Ascending aorta (tissue), 2 donors: ENCODE data around the gene SLC24A3. TPM values are rescaled to one million over a fixed set of nuclear protein-coding genes. Genes with fewer than 3 reads are reported as not detected.
A peak's percentile ranks its signal among the peaks of the same experiment; 100 is the strongest.

ENCODE experiments used
- DNase-seq, 2 donors: peaks; one replicate each; pipeline ENCODE4 v3.0.0-alpha.2; 2019; ENCODE audit warnings: low spot score in 2 of 2
- H3K27ac ChIP-seq, 2 donors: fragments of 200-600 bp; sonication (generic); one replicate each; pipeline ENCODE4 v1.5.1; 2016 to 2017; ENCODE audit warnings: mild to moderate bottlenecking in 1 of 2
- H3K27me3 ChIP-seq: fragments of 200-600 bp; sonication (generic); one replicate; pipeline ENCODE4 v1.5.1; 2017
- H3K36me3 ChIP-seq, 2 donors: fragments of 200-600 bp; sonication (generic); one replicate each; pipeline ENCODE4 v1.5.1; 2016
- H3K4me1 ChIP-seq, 2 donors: fragments of 200-600 bp; sonication (generic); one replicate each; pipeline ENCODE4 v1.5.1; 2016 to 2017; ENCODE audit warnings: mild to moderate bottlenecking in 1 of 2
- H3K4me3 ChIP-seq, 2 donors: fragments of 200-600 bp; sonication (generic); one replicate each; pipeline ENCODE4 v1.5.1; 2016 to 2017; ENCODE audit warnings: mild to moderate bottlenecking in 1 of 2
- H3K9me3 ChIP-seq, 2 donors: fragments of 200-600 bp; sonication (generic); one replicate each; pipeline ENCODE4 v1.5.1; 2016
- CTCF ChIP-seq, 3 experiments: fragments of 200-600 bp in 2 of 3; fragments of 450-650 bp in 1 of 3; sonication (generic) in 2 of 3; IDR thresholded peaks; one replicate each; pipeline ENCODE4 v1.5.1; 2016 to 2019; ENCODE audit warnings: antibody characterized with exemption in 3 of 3, mild to moderate bottlenecking in 1 of 3, moderate library complexity in 1 of 3
- intact Hi-C: fragments of 100-400 bp; cut with DNase I; formaldehyde crosslinking; loops from one replicate; pipeline ENCODE4 v1.15.1; 2023
- total RNA-seq: library from RNA; depleted of rRNA; stranded (reverse); fragments of >200 nt; gene quantifications from one replicate; pipeline ENCODE4 v1.1.0, GENCODE V29; 2016

The SLC24A3 gene
- total RNA-seq, 1 donor from 2014 or later: 12.9 TPM

GRCh38 chr20:19252451-19253120 lies 40.1 kb downstream of the SLC24A3 start:
- Histone ChIP-seq H3K27me3 (no peaks in the 10 kb centered on the region), H3K4me3 (no peak overlapping the region), H3K9me3 (no peaks in the 10 kb centered on the region), H3K27ac (no peak overlapping the region), H3K36me3 (no peaks in the 10 kb centered on the region), H3K4me1 (no peaks in the 10 kb centered on the region)
- DNase-seq: peak in 1 of 2 donors; percentile 66
- TF ChIP-seq CTCF (IDR thresholded peaks at IDR 0.05): no peak
- intact Hi-C loops: no loop called here

GRCh38 chr20:19253316-19253715 lies 40.9 kb downstream of the SLC24A3 start:
- TF ChIP-seq CTCF (IDR thresholded peaks at IDR 0.05): no peak
- no peaks in the 10 kb centered on the region for H3K27me3 ChIP-seq
- no peaks in the 10 kb centered on the region for H3K4me1 ChIP-seq
- no peak overlapping the region for H3K27ac ChIP-seq
- intact Hi-C loops: no loop called here
- peak in 1 of 2 donors; percentile 24 for DNase-seq
- no peaks in the 10 kb centered on the region for H3K36me3 ChIP-seq
- no peaks in the 10 kb centered on the region for H3K9me3 ChIP-seq
- H3K4me3 ChIP-seq: no peak overlapping the region

- DNase-seq: peak in 1 of 2 donors; percentile 50
- H3K36me3 ChIP-seq: no peaks in the 10 kb centered on the region
- TF ChIP-seq CTCF (IDR thresholded peaks at IDR 0.05): no peak
- intact Hi-C loops: no loop called here
- no peaks in the 10 kb centered on the region for H3K9me3 ChIP-seq
- H3K4me3 ChIP-seq: no peak overlapping the region
- H3K27ac ChIP-seq: no peak overlapping the region
- no peaks in the 10 kb centered on the region for H3K4me1 ChIP-seq
- H3K27me3 ChIP-seq: no peaks in the 10 kb centered on the region
Observed at GRCh38 chr20:19253916-19254820, 41.7 kb downstream of the SLC24A3 start.

- Histone ChIP-seq H3K4me3 (no peak overlapping the region), H3K9me3 (no peaks in the 10 kb centered on the region), H3K27ac (no peak overlapping the region), H3K27me3 (no peaks in the 10 kb centered on the region), H3K4me1 (no peaks in the 10 kb centered on the region), H3K36me3 (no peaks in the 10 kb centered on the region)
- DNase-seq: peak in 1 of 2 donors; percentile 21
- no peak for TF ChIP-seq CTCF (IDR thresholded peaks at IDR 0.05)
- intact Hi-C loops: no loop called here
Observed at GRCh38 chr20:19254956-19255355, 42.5 kb downstream of the SLC24A3 start.

- no peak for TF ChIP-seq CTCF (IDR thresholded peaks at IDR 0.05)
- no peaks in the 10 kb centered on the region for H3K4me1 ChIP-seq
- H3K4me3 ChIP-seq: no peak overlapping the region
- H3K36me3 ChIP-seq: no peaks in the 10 kb centered on the region
- no peaks in the 10 kb centered on the region for H3K9me3 ChIP-seq
- no peak overlapping the region for H3K27ac ChIP-seq
- intact Hi-C loops: no loop called here
- peak in 1 of 2 donors; percentile 3 for DNase-seq
- H3K27me3 ChIP-seq: no peaks in the 10 kb centered on the region
Observed at GRCh38 chr20:19256085-19256484, 43.6 kb downstream of the SLC24A3 start.
